H9 (cell line): Measurements from ENCODE around the gene MYH9. TPM values are rescaled to one million over a fixed set of nuclear protein-coding genes. Genes with fewer than 3 reads are reported as not detected.
A peak's percentile ranks its signal among the peaks of the same experiment; 100 is the strongest.

ENCODE experiments used
- DNase-seq: peaks from one replicate; pipeline ENCODE4 v3.0.0-alpha.2; 2017
- H2AFZ ChIP-seq: one replicate; pipeline ENCODE4 v1.6.1; 2013; ENCODE audit warnings: mild to moderate bottlenecking, low read length, control low read depth, moderate library complexity
- H2AK5ac ChIP-seq: 2 replicates; pipeline ENCODE4 v1.6.1; 2013; ENCODE audit warnings: low read length, control low read depth, mixed read lengths; ENCODE audit not compliant: insufficient read length
- H2BK120ac ChIP-seq: one replicate; pipeline ENCODE4 v1.6.1; 2013; ENCODE audit warnings: low read depth, mild to moderate bottlenecking, low read length, control low read depth, inconsistent platforms; ENCODE audit not compliant: poor library complexity, severe bottlenecking
- H2BK12ac ChIP-seq: 2 replicates; pipeline ENCODE4 v1.6.1; 2013; ENCODE audit warnings: low read length, control low read depth, mixed read lengths, low read depth; ENCODE audit not compliant: insufficient read length
- H2BK15ac ChIP-seq: 2 replicates; pipeline ENCODE4 v1.6.1; 2013; ENCODE audit warnings: low read depth, low read length, control low read depth
- H2BK20ac ChIP-seq: one replicate; pipeline ENCODE4 v1.6.1; 2013; ENCODE audit warnings: low read depth, mild to moderate bottlenecking, low read length, control low read depth, inconsistent platforms; ENCODE audit not compliant: poor library complexity, severe bottlenecking
- H2BK5ac ChIP-seq: 2 replicates; pipeline ENCODE4 v1.6.1; 2013; ENCODE audit warnings: low read length, control low read depth, mixed read lengths; ENCODE audit not compliant: insufficient read length
- H3K14ac ChIP-seq: 2 replicates; pipeline ENCODE4 v1.6.1; 2013; ENCODE audit warnings: low read length, control low read depth; ENCODE audit not compliant: insufficient read depth
- H3K18ac ChIP-seq: 2 replicates; pipeline ENCODE4 v1.6.1; 2013; ENCODE audit warnings: low read depth, mild to moderate bottlenecking, mixed read lengths, low read length, control low read depth; ENCODE audit not compliant: insufficient read length
- H3K23ac ChIP-seq: 2 replicates; pipeline ENCODE4 v1.6.1; 2013; ENCODE audit warnings: low read length, control low read depth, mixed read lengths, low read depth; ENCODE audit not compliant: insufficient read length
- H3K23me2 ChIP-seq: 2 replicates; pipeline ENCODE4 v1.6.1; 2013; ENCODE audit warnings: low read depth, mild to moderate bottlenecking, mixed read lengths, low read length, control low read depth; ENCODE audit not compliant: insufficient read length, poor library complexity, severe bottlenecking
- H3K27ac ChIP-seq: 2 replicates; pipeline ENCODE4 v1.5.1; 2013; ENCODE audit warnings: low read length, control low read depth, mixed read lengths, low read depth; ENCODE audit not compliant: insufficient read length
- H3K27me3 ChIP-seq: 2 replicates; pipeline ENCODE4 v1.6.1; 2013; ENCODE audit warnings: low read length, control low read depth, inconsistent platforms; ENCODE audit not compliant: insufficient read depth
- H3K4ac ChIP-seq: 2 replicates; pipeline ENCODE4 v1.6.1; 2013; ENCODE audit warnings: low read depth, mild to moderate bottlenecking, control low read depth, inconsistent platforms, low read length, moderate library complexity
- H3K4me1 ChIP-seq: 2 replicates; pipeline ENCODE4 v1.6.1; 2013; ENCODE audit warnings: low read length, control low read depth, inconsistent platforms; ENCODE audit not compliant: insufficient read depth
- H3K4me2 ChIP-seq: 2 replicates; pipeline ENCODE4 v1.6.1; 2013; ENCODE audit warnings: low read length, control low read depth, mixed read lengths; ENCODE audit not compliant: insufficient read length, insufficient read depth
- H3K56ac ChIP-seq: 2 replicates; pipeline ENCODE4 v1.6.1; 2013; ENCODE audit warnings: low read depth, mild to moderate bottlenecking, mixed read lengths, low read length, control low read depth; ENCODE audit not compliant: insufficient read length
- H3K79me1 ChIP-seq: 2 replicates; pipeline ENCODE4 v1.6.1; 2013; ENCODE audit warnings: low read depth, mild to moderate bottlenecking, moderate library complexity, low read length, control low read depth, inconsistent platforms; ENCODE audit not compliant: insufficient read depth, poor library complexity, severe bottlenecking
- H3K79me2 ChIP-seq: 2 replicates; pipeline ENCODE4 v1.6.1; 2013; ENCODE audit warnings: low read length, control low read depth, inconsistent platforms; ENCODE audit not compliant: insufficient read depth
- H3K9ac ChIP-seq: 2 replicates; pipeline ENCODE4 v1.6.1; 2013; ENCODE audit warnings: low read length, control low read depth, mixed read lengths; ENCODE audit not compliant: insufficient read length; ENCODE audit errors: extremely low read depth
- H3K9me3 ChIP-seq: one replicate; pipeline ENCODE4 v1.6.1; 2013; ENCODE audit warnings: low read depth, low read length, inconsistent platforms; ENCODE audit not compliant: control insufficient read depth
- H3T11ph ChIP-seq: one replicate; pipeline ENCODE4 v1.6.1; 2013; ENCODE audit warnings: mild to moderate bottlenecking, low read length, control low read depth, inconsistent platforms
- H4K20me1 ChIP-seq: one replicate; pipeline ENCODE4 v1.6.1; 2013; ENCODE audit not compliant: control insufficient read depth, insufficient read length, insufficient read depth
- H4K5ac ChIP-seq: 2 replicates; pipeline ENCODE4 v1.6.1; 2013; ENCODE audit warnings: low read depth, mild to moderate bottlenecking, mixed read lengths, low read length, control low read depth; ENCODE audit not compliant: insufficient read length
- H4K8ac ChIP-seq: replicated peaks from 2 replicates; pipeline ENCODE4 v1.6.1; 2013; ENCODE audit warnings: low read length, control low read depth, mixed read lengths, low read depth; ENCODE audit not compliant: insufficient read length
- H4K91ac ChIP-seq: 2 replicates; pipeline ENCODE4 v1.6.1; 2013; ENCODE audit warnings: low read depth, mild to moderate bottlenecking, moderate library complexity, mixed read lengths, low read length, control low read depth; ENCODE audit not compliant: insufficient read length
- H3K27ac Mint-ChIP-seq, 3 experiments: 2 replicates in 2 of 3; 3 replicates in 1 of 3; pipeline ENCODE4 v1.8.0; 2020 to 2021; ENCODE audit warnings: mixed read lengths in 3 of 3, mild to moderate bottlenecking in 1 of 3, moderate library complexity in 1 of 3
- H3K27me3 Mint-ChIP-seq: 2 replicates; pipeline ENCODE4 v1.8.0; 2021; ENCODE audit warnings: low read depth, mild to moderate bottlenecking, moderate library complexity, mixed read lengths
- H3K36me3 Mint-ChIP-seq, 3 experiments: 2 replicates in 2 of 3; 3 replicates in 1 of 3; pipeline ENCODE4 v1.8.0; 2020 to 2021; ENCODE audit warnings: low read depth in 3 of 3, mixed read lengths in 3 of 3; ENCODE audit not compliant: insufficient read depth in 1 of 3
- H3K4me1 Mint-ChIP-seq, 2 experiments: 2 replicates each; pipeline ENCODE4 v1.8.0; 2020; ENCODE audit warnings: mixed read lengths in 2 of 2
- H3K4me3 Mint-ChIP-seq, 2 experiments: 2 replicates in 1 of 2; 3 replicates in 1 of 2; pipeline ENCODE4 v1.8.0; 2020 to 2021; ENCODE audit warnings: mild to moderate bottlenecking in 2 of 2, mixed read lengths in 2 of 2, moderate library complexity in 1 of 2
- H3K9me3 Mint-ChIP-seq, 2 experiments: 2 replicates in 1 of 2; 3 replicates in 1 of 2; pipeline ENCODE4 v1.8.0; 2020; ENCODE audit warnings: mild to moderate bottlenecking in 2 of 2, mixed read lengths in 2 of 2, moderate library complexity in 1 of 2
- CTCF ChIP-seq: fragments of 200-600 bp; sonication (generic); conservative IDR thresholded peaks from 3 replicates; pipeline ENCODE4 v1.8.0; 2021; ENCODE audit warnings: antibody characterized with exemption, mild to moderate bottlenecking
- WGBS: extraction: QIAGEN DNeasy Blood & Tissue Kit; methylation state at CpG from one replicate; pipeline ENCODE4 v1.1.7; 2013; ENCODE audit warnings: missing lambda C conversion rate, low lambda C conversion rate, mixed read lengths; ENCODE audit not compliant: insufficient read length; ENCODE audit errors: extremely low coverage; 5-methylcytosine and 5-hydroxymethylcytosine counted together
- total RNA-seq: library from RNA; stranded (reverse); gene quantifications from 2 replicates; pipeline ENCODE4 v1.2.1, GENCODE V29; 2021

The MYH9 gene
- total RNA-seq, 1 experiment from 2014 or later, result 266 TPM

GRCh38 chr22:36381513-36382128 lies 6.1 kb downstream of the MYH9 start:
- Histone ChIP-seq H2BK12ac (no peak overlapping the region), H2AK5ac (no peak overlapping the region), H3K18ac (no peak overlapping the region), H4K5ac (no peak overlapping the region), H3K23ac (no peak overlapping the region), H3K4ac (no peak overlapping the region), H3K4me2 (no peak overlapping the region), H3K23me2 (peaks cover 14% of the 10 kb centered on the region), H3K14ac (no peak overlapping the region), H3K79me1 (peaks cover 9% of the 10 kb centered on the region), H3K27me3 (no peaks in the 10 kb centered on the region), H4K20me1 (no peaks in the 10 kb centered on the region), H2BK15ac (no peak overlapping the region), H3T11ph (no peak overlapping the region), H4K91ac (no peak overlapping the region), H2BK20ac (no peak overlapping the region), H3K79me2 (peaks cover 51% of the 10 kb centered on the region), H2BK5ac (no peak overlapping the region), H3K9me3 (no peaks in the 10 kb centered on the region), H3K9ac (no peak overlapping the region), H3K4me1 (peaks cover 2% of the 10 kb centered on the region; the same call in 1 of the 2 replicates), H4K8ac (no peak overlapping the region), H2AFZ (no peak overlapping the region), H3K56ac (no peak overlapping the region), H2BK120ac (no peak overlapping the region), H3K27ac (no peak overlapping the region)
- Mint-ChIP-seq H3K36me3 (peaks cover 21 to 33% (median 26%) of the 10 kb centered on the region in 3 experiments), H3K9me3 (no peaks in the 10 kb centered on the region; a peak in 2 of 5 replicates), H3K27me3 (no peaks in the 10 kb centered on the region), H3K4me3 (no peak overlapping the region), H3K27ac (peak overlapping the region in 1 of 3 experiments; percentile 84; a peak in 2 of 7 replicates), H3K4me1 (peaks cover 43 to 53% of the 10 kb centered on the region in 2 experiments)
- WGBS, result no CpG with 5 or more reads among the region's 5 CpGs
- DNase-seq, result no peak
- TF ChIP-seq CTCF, result no peak
